TTC549 (cell line): ENCODE results near the gene SMAD3.

Experiments used
- FAIRE-seq: peaks from 2 replicates; lab custom pipeline; 2012; peaks lifted over from hg19 to GRCh38; lab: Jason Lieb, UNC

Gene SMAD3

GRCh38 chr15:67097930-67098740 lies 32.7 kb downstream of the SMAD3 start:
- no peak for FAIRE-seq

- FAIRE-seq: no peak
These were observed 33.4 kb downstream of the SMAD3 start for GRCh38 chr15:67098768-67099282.

- no peak for FAIRE-seq
These were observed 34.9 kb downstream of the SMAD3 start for GRCh38 chr15:67100124-67100791.

GRCh38 chr15:67100801-67101581 lies 35.6 kb downstream of the SMAD3 start:
- no peak for FAIRE-seq

- FAIRE-seq: no peak
These were observed 36.7 kb downstream of the SMAD3 start for GRCh38 chr15:67101911-67102598.

GRCh38 chr15:67102599-67102929 lies 37.2 kb downstream of the SMAD3 start:
- FAIRE-seq: no peak

GRCh38 chr15:67103021-67103420 lies 37.6 kb downstream of the SMAD3 start:
- no peak for FAIRE-seq

GRCh38 chr15:67103432-67103831 lies 38.0 kb downstream of the SMAD3 start:
- no peak for FAIRE-seq

GRCh38 chr15:67103869-67104268 lies 38.5 kb downstream of the SMAD3 start:
- no peak for FAIRE-seq

- no peak for FAIRE-seq
These were observed 39.1 kb downstream of the SMAD3 start for GRCh38 chr15:67104510-67104909.

- no peak for FAIRE-seq
These were observed 39.9 kb downstream of the SMAD3 start for GRCh38 chr15:67105065-67105951.

GRCh38 chr15:67105991-67106763 lies 40.8 kb downstream of the SMAD3 start:
- no peak for FAIRE-seq

- FAIRE-seq: no peak
These were observed 41.3 kb downstream of the SMAD3 start for GRCh38 chr15:67106764-67107013.

GRCh38 chr15:67107014-67107812 lies 41.8 kb downstream of the SMAD3 start:
- FAIRE-seq: no peak

GRCh38 chr15:67108122-67108961 lies 42.9 kb downstream of the SMAD3 start:
- FAIRE-seq: no peak

- FAIRE-seq: no peak
These were observed 44.0 kb downstream of the SMAD3 start for GRCh38 chr15:67109141-67110034.

GRCh38 chr15:67110361-67110781 lies 45.0 kb downstream of the SMAD3 start:
- FAIRE-seq: no peak
